GM19035 (cell line): Measurements from ENCODE around the gene AGPAT3.

Source experiments
- ATAC-seq: cut with Tn5 transposase; IDR thresholded peaks from one replicate; pipeline ENCODE4 v1.9.1; 2021; ENCODE audit not compliant: unreplicated experiment

AGPAT3 gene

GRCh38 chr21:43861706-43862105 lies 3.3 kb upstream of the AGPAT3 start:
- ATAC-seq, result no peak

- ATAC-seq, result no peak
Observed at GRCh38 chr21:43864313-43864961, 586 bp upstream of the AGPAT3 start.

DNA sequence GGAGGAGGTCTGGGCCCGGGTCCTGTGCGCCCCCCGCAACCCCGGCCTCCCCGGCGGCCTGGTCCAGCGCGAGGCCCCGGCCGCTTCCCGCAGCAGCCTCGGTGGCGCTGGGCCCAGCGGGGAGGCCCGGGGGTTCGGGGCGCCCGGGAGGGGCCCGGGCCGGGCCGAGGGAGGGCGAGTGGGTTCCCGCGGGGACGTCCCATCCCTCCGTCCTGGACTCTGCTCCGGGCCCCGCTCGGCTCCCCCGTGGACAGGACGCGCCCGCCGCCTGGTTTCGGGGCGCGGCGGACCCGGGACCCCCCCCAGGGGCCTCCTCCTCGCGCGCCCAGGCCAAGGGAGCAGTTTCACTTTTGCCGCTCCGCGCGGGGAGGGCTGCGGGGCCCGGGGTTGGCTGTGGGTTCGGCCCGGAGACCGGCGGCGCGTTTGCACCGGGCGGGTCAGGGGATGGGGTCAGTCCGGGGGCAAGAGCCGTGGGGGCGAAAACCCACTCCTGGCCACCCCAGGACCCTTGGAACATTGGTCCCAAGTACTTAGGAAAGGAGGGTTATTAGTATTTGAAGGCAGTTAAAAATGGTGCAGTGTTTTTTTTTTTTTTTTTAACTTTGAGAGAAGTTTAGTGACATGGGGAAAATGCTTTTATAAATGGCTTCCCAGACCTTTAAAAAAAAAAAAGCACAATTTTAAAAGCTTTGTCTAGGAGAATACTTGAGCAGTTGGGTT lies 677 bp downstream of the AGPAT3 start:
- peak; percentile 37 for ATAC-seq

DNA sequence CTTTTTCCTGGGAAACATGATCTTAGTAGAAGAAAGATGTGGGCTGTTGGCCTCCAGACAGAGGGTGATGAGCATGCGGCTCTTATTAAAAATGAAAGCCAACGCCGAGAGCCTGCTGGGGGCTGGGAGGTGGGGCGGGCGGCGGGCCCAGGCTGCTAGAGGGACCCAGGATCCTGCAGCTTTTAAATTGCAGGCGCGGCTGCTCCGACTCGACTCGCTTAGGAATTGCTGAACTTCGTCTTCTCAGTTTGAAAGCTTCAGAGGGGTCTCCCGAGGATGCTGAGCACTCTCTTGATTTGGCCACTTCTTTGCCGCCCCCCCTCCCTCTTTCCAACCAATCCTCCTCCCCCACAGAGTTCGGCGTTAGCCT lies 1.2 kb downstream of the AGPAT3 start:
- no peak for ATAC-seq

GRCh38 chr21:43866659-43867331 lies 1.8 kb downstream of the AGPAT3 start:
- no peak for ATAC-seq

DNA sequence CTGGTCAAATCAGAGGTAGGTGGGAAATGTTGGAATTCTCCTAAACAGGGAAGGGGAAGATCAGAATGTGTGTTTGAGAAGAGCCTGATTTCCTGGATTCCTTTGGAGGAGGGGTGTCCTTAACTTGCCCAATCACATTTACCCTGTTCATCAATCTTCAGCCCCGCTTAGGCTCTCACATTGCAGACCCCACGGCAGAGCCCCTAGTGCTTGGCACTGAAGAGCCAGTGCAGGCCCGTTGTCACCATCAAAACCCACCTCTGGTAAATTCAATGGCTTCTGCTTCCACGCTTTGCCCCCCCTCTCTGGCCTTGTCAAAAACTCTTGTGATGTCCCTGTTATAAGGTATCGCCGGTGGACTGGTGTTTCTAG lies 2.3 kb downstream of the AGPAT3 start:
- ATAC-seq, result no peak

DNA sequence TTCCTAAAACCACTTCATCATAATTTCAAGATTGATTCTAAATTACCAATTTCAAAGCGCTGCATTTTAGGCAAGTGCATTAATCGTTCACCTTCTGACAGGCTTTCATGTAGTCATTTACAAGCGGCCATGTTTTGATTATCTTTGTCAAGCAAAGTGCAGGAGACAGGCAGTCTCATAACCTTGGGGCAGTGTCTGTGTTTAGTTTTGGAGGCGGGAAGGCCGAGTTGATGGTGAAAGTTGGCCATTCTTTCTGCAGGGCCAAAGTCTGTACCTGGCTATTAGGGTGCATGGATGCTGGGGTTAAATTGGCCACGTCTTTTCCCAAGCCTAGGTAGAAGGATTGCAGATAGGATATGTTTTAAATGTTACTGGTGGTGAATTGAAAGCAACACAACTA lies 2.9 kb downstream of the AGPAT3 start:
- no peak for ATAC-seq

GRCh38 chr21:43868461-43868860 lies 3.4 kb downstream of the AGPAT3 start:
- no peak for ATAC-seq

GRCh38 chr21:43869486-43870325 lies 4.7 kb downstream of the AGPAT3 start:
- ATAC-seq, result no peak

- ATAC-seq, result no peak
Observed at GRCh38 chr21:43871487-43871886, 6.5 kb downstream of the AGPAT3 start.

GRCh38 chr21:43872531-43873197 lies 7.6 kb downstream of the AGPAT3 start:
- ATAC-seq, result no peak

- no peak for ATAC-seq
Observed at GRCh38 chr21:43873673-43874072, 8.7 kb downstream of the AGPAT3 start.

- no peak for ATAC-seq
Observed at GRCh38 chr21:43874085-43874805, 9.2 kb downstream of the AGPAT3 start.

DNA sequence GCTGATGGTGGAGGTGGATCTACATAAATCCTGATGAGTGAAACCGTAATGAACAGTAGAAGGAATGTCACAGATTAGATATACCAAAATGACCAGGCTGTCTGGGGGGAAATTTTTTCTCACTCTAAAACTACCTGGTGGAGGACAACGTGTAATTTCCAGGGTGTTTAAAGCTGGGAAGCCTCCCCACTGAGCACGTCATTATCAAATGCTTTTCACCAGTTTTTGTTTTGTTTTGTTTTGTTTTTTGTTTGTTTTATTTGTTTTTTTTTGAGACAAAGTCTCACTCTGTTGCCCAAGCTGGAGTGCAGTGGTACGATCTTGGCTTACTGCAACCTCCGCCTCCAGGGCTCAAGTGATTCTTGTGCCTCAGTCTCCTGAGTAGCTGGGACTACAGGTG lies 11.6 kb downstream of the AGPAT3 start:
- no peak for ATAC-seq

DNA sequence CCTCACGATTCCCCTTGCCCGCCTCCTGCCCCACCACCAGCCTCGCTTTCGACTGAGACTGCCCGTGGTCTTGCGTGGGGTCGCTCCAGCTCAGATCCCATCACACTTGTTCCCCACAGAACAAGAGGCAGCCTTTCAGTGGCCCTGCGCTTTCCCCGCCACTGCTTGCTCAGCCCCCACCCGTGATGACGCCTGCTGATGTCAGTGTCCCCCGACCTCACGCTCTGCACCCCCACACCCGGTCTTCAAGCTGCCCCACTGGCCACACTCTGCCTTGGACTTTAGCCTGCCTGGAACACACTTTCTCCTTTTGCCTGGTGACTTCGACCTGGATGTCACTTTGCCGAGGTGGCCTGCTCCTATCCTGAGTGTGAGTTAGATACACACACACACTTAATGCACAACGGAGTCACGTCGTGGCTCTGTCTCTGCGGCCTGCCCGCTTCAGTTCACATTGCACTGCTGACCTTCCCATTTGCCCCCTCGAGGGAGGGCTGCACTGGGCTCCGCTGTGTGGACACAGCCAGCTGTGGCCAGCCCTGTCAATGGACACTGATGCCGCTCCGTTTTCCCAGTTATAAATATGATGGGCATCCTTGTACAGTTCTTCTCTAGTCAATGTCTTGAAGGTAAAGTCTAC lies 13.0 kb downstream of the AGPAT3 start:
- no peak for ATAC-seq

DNA sequence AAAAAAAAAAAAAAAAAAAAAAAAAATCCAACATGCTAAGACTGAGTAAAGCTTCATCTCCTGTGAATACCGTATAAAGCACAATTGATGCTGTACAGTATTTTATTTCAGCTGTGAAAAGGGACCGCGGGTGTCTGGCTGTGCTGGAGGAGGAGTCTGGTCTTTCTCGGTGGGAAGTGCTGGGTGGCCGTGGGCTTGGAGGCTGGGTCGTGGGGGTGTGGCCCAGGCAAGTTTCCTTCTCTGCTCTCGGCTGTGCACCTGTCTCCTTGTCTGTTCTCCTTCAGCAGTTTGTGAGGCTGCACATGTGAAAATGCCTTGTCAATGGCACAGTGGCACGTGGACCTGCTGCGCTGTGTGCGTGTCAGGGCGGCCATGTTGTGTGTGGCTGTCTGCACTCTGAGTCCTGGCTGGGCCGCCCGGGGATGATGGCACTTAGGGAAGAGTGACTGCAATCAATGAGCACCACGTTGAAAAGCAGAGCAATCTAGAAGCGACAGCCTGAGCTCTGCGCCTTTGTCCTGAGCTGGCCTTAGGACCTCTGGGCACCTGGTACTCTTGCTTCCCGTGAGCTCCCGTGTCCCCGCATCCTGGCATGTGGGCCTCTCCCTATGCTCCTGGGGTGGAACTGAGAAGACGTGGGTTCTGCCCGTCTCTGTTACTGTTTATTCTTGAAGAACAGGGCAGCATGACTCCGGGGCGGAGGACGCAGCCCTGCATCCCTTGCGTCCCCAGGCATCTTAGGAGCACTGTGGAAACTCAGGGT lies 14.5 kb downstream of the AGPAT3 start:
- ATAC-seq, result no peak

- ATAC-seq, result no peak
Observed at GRCh38 chr21:43880111-43880985, 15.3 kb downstream of the AGPAT3 start.

DNA sequence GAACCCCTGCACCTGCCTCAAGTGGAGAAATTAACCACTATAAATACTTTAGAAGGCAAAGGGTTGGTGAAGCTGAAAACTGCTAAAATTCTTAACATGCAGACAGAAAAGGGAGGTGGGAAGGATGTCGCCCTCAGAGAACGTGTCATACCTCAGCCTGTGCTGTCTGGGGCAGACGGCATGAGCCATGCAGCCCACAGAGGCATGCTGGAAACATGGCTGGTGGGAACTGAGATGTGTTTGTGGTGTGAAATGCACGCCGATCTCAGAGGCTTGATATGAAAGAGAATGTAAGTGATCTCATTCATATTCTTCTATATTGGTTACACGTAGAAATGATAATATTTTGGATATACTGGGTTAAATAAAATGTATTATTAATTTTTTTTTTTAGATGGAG lies 16.3 kb downstream of the AGPAT3 start:
- ATAC-seq, result no peak
